Measurements from ENCODE around the gene HS3ST3B1.

HS3ST3B1 gene

GRCh38 chr17:14331225-14331981, 30.5 kb downstream of the HS3ST3B1 start:
- H3K4me3 ChIP-seq (ENCODE audit: insufficient read depth, low read depth, low read length, poor library complexity, severe bottlenecking), result no peak overlapping the region
- no peaks in the 10 kb centered on the region for H3K36me3 ChIP-seq (ENCODE audit: control insufficient read depth, insufficient read depth, low read length)
- no peaks in the 10 kb centered on the region for H3K9me3 ChIP-seq (ENCODE audit: control insufficient read depth, low read length)
- H3K4me1 ChIP-seq (ENCODE audit: control insufficient read depth, insufficient read depth, low read length, poor library complexity, severe bottlenecking), result peaks cover 18% of the 10 kb centered on the region
- no peaks in the 10 kb centered on the region for H3K27me3 ChIP-seq (replicated peaks; ENCODE audit: control insufficient read depth, insufficient read depth, low read length, poor library complexity, severe bottlenecking)
- H3K27ac ChIP-seq (ENCODE audit: insufficient read depth, low read length, poor library complexity, severe bottlenecking), result no peak overlapping the region
- no peak for DNase-seq

- peaks cover 18% of the 10 kb centered on the region for H3K4me1 ChIP-seq (ENCODE audit: control insufficient read depth, insufficient read depth, low read length, poor library complexity, severe bottlenecking)
- H3K9me3 ChIP-seq (ENCODE audit: control insufficient read depth, low read length), result no peaks in the 10 kb centered on the region
- no peaks in the 10 kb centered on the region for H3K27me3 ChIP-seq (replicated peaks; ENCODE audit: control insufficient read depth, insufficient read depth, low read length, poor library complexity, severe bottlenecking)
- DNase-seq, result no peak
- H3K4me3 ChIP-seq (ENCODE audit: insufficient read depth, low read depth, low read length, poor library complexity, severe bottlenecking), result no peak overlapping the region
- H3K36me3 ChIP-seq (ENCODE audit: control insufficient read depth, insufficient read depth, low read length), result no peaks in the 10 kb centered on the region
- no peak overlapping the region for H3K27ac ChIP-seq (ENCODE audit: insufficient read depth, low read length, poor library complexity, severe bottlenecking)
These were observed 31.1 kb downstream of the HS3ST3B1 start for GRCh38 chr17:14331982-14332298.

GRCh38 chr17:14332331-14332730, 31.4 kb downstream of the HS3ST3B1 start:
- Histone ChIP-seq H3K27me3 (replicated peaks; ENCODE audit: control insufficient read depth, insufficient read depth, low read length, poor library complexity, severe bottlenecking) (no peaks in the 10 kb centered on the region), H3K4me1 (ENCODE audit: control insufficient read depth, insufficient read depth, low read length, poor library complexity, severe bottlenecking) (peaks cover 18% of the 10 kb centered on the region), H3K36me3 (ENCODE audit: control insufficient read depth, insufficient read depth, low read length) (no peaks in the 10 kb centered on the region), H3K27ac (ENCODE audit: insufficient read depth, low read length, poor library complexity, severe bottlenecking) (no peak overlapping the region), H3K4me3 (ENCODE audit: insufficient read depth, low read depth, low read length, poor library complexity, severe bottlenecking) (no peak overlapping the region), H3K9me3 (ENCODE audit: control insufficient read depth, low read length) (no peaks in the 10 kb centered on the region)
- DNase-seq, result no peak

GRCh38 chr17:14333506-14333905, 32.6 kb downstream of the HS3ST3B1 start:
- Histone ChIP-seq H3K4me1 (ENCODE audit: control insufficient read depth, insufficient read depth, low read length, poor library complexity, severe bottlenecking) (peaks cover 21% of the 10 kb centered on the region), H3K27ac (ENCODE audit: insufficient read depth, low read length, poor library complexity, severe bottlenecking) (no peak overlapping the region), H3K4me3 (ENCODE audit: insufficient read depth, low read depth, low read length, poor library complexity, severe bottlenecking) (no peak overlapping the region), H3K36me3 (ENCODE audit: control insufficient read depth, insufficient read depth, low read length) (no peaks in the 10 kb centered on the region), H3K9me3 (ENCODE audit: control insufficient read depth, low read length) (no peaks in the 10 kb centered on the region), H3K27me3 (replicated peaks; ENCODE audit: control insufficient read depth, insufficient read depth, low read length, poor library complexity, severe bottlenecking) (no peaks in the 10 kb centered on the region)
- DNase-seq, result no peak

GRCh38 chr17:14334276-14334840, 33.5 kb downstream of the HS3ST3B1 start:
- peaks cover 30% of the 10 kb centered on the region for H3K4me1 ChIP-seq (ENCODE audit: control insufficient read depth, insufficient read depth, low read length, poor library complexity, severe bottlenecking)
- no peaks in the 10 kb centered on the region for H3K36me3 ChIP-seq (ENCODE audit: control insufficient read depth, insufficient read depth, low read length)
- no peak overlapping the region for H3K4me3 ChIP-seq (ENCODE audit: insufficient read depth, low read depth, low read length, poor library complexity, severe bottlenecking)
- H3K27ac ChIP-seq (ENCODE audit: insufficient read depth, low read length, poor library complexity, severe bottlenecking), result no peak overlapping the region
- no peaks in the 10 kb centered on the region for H3K9me3 ChIP-seq (ENCODE audit: control insufficient read depth, low read length)
- no peak for DNase-seq
- no peaks in the 10 kb centered on the region for H3K27me3 ChIP-seq (replicated peaks; ENCODE audit: control insufficient read depth, insufficient read depth, low read length, poor library complexity, severe bottlenecking)

- no peak for DNase-seq
- Histone ChIP-seq H3K27ac (ENCODE audit: insufficient read depth, low read length, poor library complexity, severe bottlenecking) (no peak overlapping the region), H3K36me3 (ENCODE audit: control insufficient read depth, insufficient read depth, low read length) (no peaks in the 10 kb centered on the region), H3K4me1 (ENCODE audit: control insufficient read depth, insufficient read depth, low read length, poor library complexity, severe bottlenecking) (peaks cover 32% of the 10 kb centered on the region), H3K9me3 (ENCODE audit: control insufficient read depth, low read length) (no peaks in the 10 kb centered on the region), H3K4me3 (ENCODE audit: insufficient read depth, low read depth, low read length, poor library complexity, severe bottlenecking) (no peak overlapping the region), H3K27me3 (replicated peaks; ENCODE audit: control insufficient read depth, insufficient read depth, low read length, poor library complexity, severe bottlenecking) (no peaks in the 10 kb centered on the region)
These were observed 34.0 kb downstream of the HS3ST3B1 start for GRCh38 chr17:14334919-14335318.

GRCh38 chr17:14336418-14336817, 35.5 kb downstream of the HS3ST3B1 start:
- peaks cover 34% of the 10 kb centered on the region for H3K4me1 ChIP-seq (ENCODE audit: control insufficient read depth, insufficient read depth, low read length, poor library complexity, severe bottlenecking)
- H3K27ac ChIP-seq (ENCODE audit: insufficient read depth, low read length, poor library complexity, severe bottlenecking), result no peak overlapping the region
- no peaks in the 10 kb centered on the region for H3K27me3 ChIP-seq (replicated peaks; ENCODE audit: control insufficient read depth, insufficient read depth, low read length, poor library complexity, severe bottlenecking)
- no peak overlapping the region for H3K4me3 ChIP-seq (ENCODE audit: insufficient read depth, low read depth, low read length, poor library complexity, severe bottlenecking)
- no peak for DNase-seq
- no peaks in the 10 kb centered on the region for H3K9me3 ChIP-seq (ENCODE audit: control insufficient read depth, low read length)
- H3K36me3 ChIP-seq (ENCODE audit: control insufficient read depth, insufficient read depth, low read length), result no peaks in the 10 kb centered on the region

GRCh38 chr17:14337596-14338079, 36.8 kb downstream of the HS3ST3B1 start:
- no peak for DNase-seq
- Histone ChIP-seq H3K27ac (ENCODE audit: insufficient read depth, low read length, poor library complexity, severe bottlenecking) (no peak overlapping the region), H3K27me3 (replicated peaks; ENCODE audit: control insufficient read depth, insufficient read depth, low read length, poor library complexity, severe bottlenecking) (no peaks in the 10 kb centered on the region), H3K9me3 (ENCODE audit: control insufficient read depth, low read length) (no peaks in the 10 kb centered on the region), H3K4me1 (ENCODE audit: control insufficient read depth, insufficient read depth, low read length, poor library complexity, severe bottlenecking) (peaks cover 34% of the 10 kb centered on the region), H3K36me3 (ENCODE audit: control insufficient read depth, insufficient read depth, low read length) (no peaks in the 10 kb centered on the region), H3K4me3 (ENCODE audit: insufficient read depth, low read depth, low read length, poor library complexity, severe bottlenecking) (no peak overlapping the region)

GRCh38 chr17:14340857-14341754, 40.2 kb downstream of the HS3ST3B1 start:
- Histone ChIP-seq H3K4me1 (ENCODE audit: control insufficient read depth, insufficient read depth, low read length, poor library complexity, severe bottlenecking) (peaks cover 28% of the 10 kb centered on the region), H3K27ac (ENCODE audit: insufficient read depth, low read length, poor library complexity, severe bottlenecking) (no peak overlapping the region), H3K4me3 (ENCODE audit: insufficient read depth, low read depth, low read length, poor library complexity, severe bottlenecking) (no peak overlapping the region), H3K27me3 (replicated peaks; ENCODE audit: control insufficient read depth, insufficient read depth, low read length, poor library complexity, severe bottlenecking) (no peaks in the 10 kb centered on the region), H3K36me3 (ENCODE audit: control insufficient read depth, insufficient read depth, low read length) (peaks cover 10% of the 10 kb centered on the region), H3K9me3 (ENCODE audit: control insufficient read depth, low read length) (no peaks in the 10 kb centered on the region)
- no peak for DNase-seq

- no peak overlapping the region for H3K27ac ChIP-seq (ENCODE audit: insufficient read depth, low read length, poor library complexity, severe bottlenecking)
These were observed 41.0 kb downstream of the HS3ST3B1 start for GRCh38 chr17:14341866-14342265.

More at GRCh38 chr17:14341866-14342265, 41.0 kb downstream of the HS3ST3B1 start:
- no peak for DNase-seq
- Histone ChIP-seq H3K9me3 (ENCODE audit: control insufficient read depth, low read length) (no peaks in the 10 kb centered on the region), H3K4me3 (ENCODE audit: insufficient read depth, low read depth, low read length, poor library complexity, severe bottlenecking) (no peak overlapping the region), H3K4me1 (ENCODE audit: control insufficient read depth, insufficient read depth, low read length, poor library complexity, severe bottlenecking) (peaks cover 28% of the 10 kb centered on the region), H3K27me3 (replicated peaks; ENCODE audit: control insufficient read depth, insufficient read depth, low read length, poor library complexity, severe bottlenecking) (no peaks in the 10 kb centered on the region), H3K36me3 (ENCODE audit: control insufficient read depth, insufficient read depth, low read length) (peaks cover 16% of the 10 kb centered on the region)

Measured in effector memory CD4-positive, alpha-beta T cell (primary cell).